ENCODE measurements around the gene TEAD2. TPM values are rescaled to one million over a fixed set of nuclear protein-coding genes. Genes with fewer than 3 reads are reported as not detected.

Gene TEAD2
- total and polyA plus RNA-seq, 10 of the 15 experiments (the other 5 are each of a cell fraction or from before 2014, with no cell fraction given), result 0.04 to 0.26 (median 0.11) TPM; not detected in 3

DNA sequence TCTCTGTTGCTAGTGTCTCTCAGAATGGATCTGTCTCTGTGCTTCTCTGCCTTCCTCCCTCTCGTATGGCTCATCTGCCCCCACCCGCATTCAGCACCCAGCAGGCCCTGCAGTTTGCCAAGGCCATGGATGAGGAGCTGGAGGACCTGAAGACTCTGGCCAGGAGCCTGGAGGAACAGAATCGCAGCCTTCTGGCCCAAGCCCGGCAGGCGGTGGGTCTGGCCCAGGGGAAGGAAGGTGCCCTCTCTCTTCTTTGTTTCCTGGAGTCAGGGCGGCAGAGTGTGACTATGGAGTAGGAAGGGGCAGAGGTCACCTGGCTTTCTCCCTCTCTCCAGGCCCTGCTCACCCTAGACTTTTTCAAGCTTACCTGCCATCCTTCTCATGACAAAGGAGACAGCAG, 36.7 kb upstream of the TEAD2 start:
- H2AFZ ChIP-seq (ENCODE audit: control insufficient read depth, low read depth, low read length), result no peak overlapping the region
- no peak overlapping the region for H3K27ac ChIP-seq (ENCODE audit: control insufficient read depth, insufficient read depth)
- no peak for FAIRE-seq
- TF ChIP-seq PAX5 (IDR thresholded peaks at IDR 0.05; ENCODE audit: borderline replicate concordance, low read depth, low read length) (no peak), RUNX3 (IDR thresholded peaks at IDR 0.05; ENCODE audit: low read length) (no peak), GATAD2B (conservative IDR thresholded peaks at IDR 0.05; ENCODE audit: low read depth) (no peak), BHLHE40 (IDR thresholded peaks at IDR 0.05; ENCODE audit: borderline replicate concordance in 1 of 2, low read depth in 2 of 2, low read length in 1 of 2) (no peak), HDAC2 (IDR thresholded peaks at IDR 0.05) (no peak), SUPT20H (IDR thresholded peaks at IDR 0.05; ENCODE audit: borderline replicate concordance, control insufficient read depth, low read depth, low read length) (no peak), SPI1 (IDR thresholded peaks at IDR 0.05; ENCODE audit: borderline replicate concordance, insufficient read depth, low read depth, low read length) (no peak), HDGF (IDR thresholded peaks at IDR 0.05) (no peak)
- TF ChIP-seq, protein P1, sequence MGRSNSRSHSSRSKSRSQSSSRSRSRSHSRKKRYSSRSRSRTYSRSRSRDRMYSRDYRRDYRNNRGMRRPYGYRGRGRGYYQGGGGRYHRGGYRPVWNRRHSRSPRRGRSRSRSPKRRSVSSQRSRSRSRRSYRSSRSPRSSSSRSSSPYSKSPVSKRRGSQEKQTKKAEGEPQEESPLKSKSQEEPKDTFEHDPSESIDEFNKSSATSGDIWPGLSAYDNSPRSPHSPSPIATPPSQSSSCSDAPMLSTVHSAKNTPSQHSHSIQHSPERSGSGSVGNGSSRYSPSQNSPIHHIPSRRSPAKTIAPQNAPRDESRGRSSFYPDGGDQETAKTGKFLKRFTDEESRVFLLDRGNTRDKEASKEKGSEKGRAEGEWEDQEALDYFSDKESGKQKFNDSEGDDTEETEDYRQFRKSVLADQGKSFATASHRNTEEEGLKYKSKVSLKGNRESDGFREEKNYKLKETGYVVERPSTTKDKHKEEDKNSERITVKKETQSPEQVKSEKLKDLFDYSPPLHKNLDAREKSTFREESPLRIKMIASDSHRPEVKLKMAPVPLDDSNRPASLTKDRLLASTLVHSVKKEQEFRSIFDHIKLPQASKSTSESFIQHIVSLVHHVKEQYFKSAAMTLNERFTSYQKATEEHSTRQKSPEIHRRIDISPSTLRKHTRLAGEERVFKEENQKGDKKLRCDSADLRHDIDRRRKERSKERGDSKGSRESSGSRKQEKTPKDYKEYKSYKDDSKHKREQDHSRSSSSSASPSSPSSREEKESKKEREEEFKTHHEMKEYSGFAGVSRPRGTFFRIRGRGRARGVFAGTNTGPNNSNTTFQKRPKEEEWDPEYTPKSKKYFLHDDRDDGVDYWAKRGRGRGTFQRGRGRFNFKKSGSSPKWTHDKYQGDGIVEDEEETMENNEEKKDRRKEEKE (IDR thresholded peaks at IDR 0.05), result no peak
- 56% methylated on average over 5 of the region's 6 CpGs for WGBS (ENCODE audit: insufficient coverage, insufficient replicate concordance, low lambda C conversion rate, missing lambda C conversion rate)
- H4K20me1 ChIP-seq (ENCODE audit: control insufficient read depth, insufficient read depth), result no peaks in the 10 kb centered on the region
- H3K4me3 ChIP-seq, result no peak overlapping the region
- BruUV-seq (replicated peaks), result no TSS peak
- no peaks in the 10 kb centered on the region for H3K9me3 ChIP-seq (replicated peaks; ENCODE audit: control insufficient read depth, insufficient read depth, low read length)
- no peak for ATAC-seq
- SMC1A ChIA-PET (ENCODE audit: uncharacterized antibody, unreplicated experiment), result interaction anchor here (1.7 kb wide), 1 partner anchor 16 kb away, joined by 4 read pairs; no protein-coding TSS in a partner anchor
- no peak overlapping the region for H3K9ac ChIP-seq (ENCODE audit: control insufficient read depth, insufficient read depth, low read length)
- H3K4me1 ChIP-seq (ENCODE audit: control insufficient read depth, insufficient read depth, low read length), result peaks cover 4% of the 10 kb centered on the region
- H3K79me2 ChIP-seq (ENCODE audit: control insufficient read depth, insufficient read depth, low read length), result no peaks in the 10 kb centered on the region
- H3K4me2 ChIP-seq (ENCODE audit: control insufficient read depth, insufficient read depth), result no peak overlapping the region
- intact Hi-C loops (cut with micrococcal nuclease; ENCODE audit: unreplicated experiment) (no loop called here), in situ Hi-C loops (cut with MboI) (no loop called here)
- no peak for DNase-seq (ENCODE audit: low read depth, low spot score)
- CTCF ChIA-PET, result no interaction called here
- no peaks in the 10 kb centered on the region for H3K27me3 ChIP-seq (replicated peaks in 1 of 2; ENCODE audit: control insufficient read depth in 2 of 2, insufficient read depth in 2 of 2, low read length in 1 of 2)
- RAD21 ChIA-PET (ENCODE audit: unreplicated experiment), result no interaction called here
- POLR2A ChIA-PET, result no interaction called here
- no peaks in the 10 kb centered on the region for H3K36me3 ChIP-seq (ENCODE audit: control insufficient read depth in 2 of 2, insufficient read depth in 2 of 2, low read length in 1 of 2)
